ENCODE measurements around the gene KCNQ1.

- no peak for TF ChIP-seq POLR2AphosphoS5 (IDR thresholded peaks at IDR 0.05; ENCODE audit: low read depth, low read length)
- no peak for TF ChIP-seq POLR2A (IDR thresholded peaks at IDR 0.05; ENCODE audit: low read depth, low read length)
- TF ChIP-seq POU2F2 (IDR thresholded peaks at IDR 0.05; ENCODE audit: low read depth, low read length) = no peak
Measured at GRCh38 chr11:2826679-2827056, 381.9 kb downstream of the KCNQ1 start.

Measured in GM12891 (cell line).